Stimulated activated CD4-positive, alpha-beta T cell treated with anti-CD3 and anti-CD28 coated beads, TNF-alpha, amount 100 ng/mL, for 48 hours (primary cell): ENCODE data around the gene MIPOL1.
"Not testable (repeated sequence)": the region's sequence is repeated elsewhere in the genome, so short reads cannot be mapped to it uniquely, and the experiment has no call there.

Experiments
- DNase-seq, 3 donors: peaks; one replicate each; pipeline ENCODE4 v3.0.0-alpha.2; 2020; ENCODE audit warnings: low read depth in 3 of 3

The MIPOL1 gene

GRCh38 chr14:37232907-37233481, 35.3 kb downstream of the MIPOL1 start:
- DNase-seq, result no peak

GRCh38 chr14:37234222-37234621, 36.5 kb downstream of the MIPOL1 start:
- no peak for DNase-seq

- not testable (repeated sequence) for DNase-seq
Measured at GRCh38 chr14:37236044-37236443, 38.3 kb downstream of the MIPOL1 start.

GRCh38 chr14:37237094-37237493, 39.4 kb downstream of the MIPOL1 start:
- no peak for DNase-seq

GRCh38 chr14:37237735-37238200, 40.0 kb downstream of the MIPOL1 start:
- DNase-seq, result no peak

GRCh38 chr14:37241198-37241597, 43.5 kb downstream of the MIPOL1 start:
- DNase-seq, result no peak

- DNase-seq, result no peak
Measured at GRCh38 chr14:37246427-37246829, 48.7 kb downstream of the MIPOL1 start.

GRCh38 chr14:37247791-37248461, 50.2 kb downstream of the MIPOL1 start:
- no peak for DNase-seq

- DNase-seq, result no peak
Measured at GRCh38 chr14:37251775-37252174, 54.0 kb downstream of the MIPOL1 start.

GRCh38 chr14:37252434-37252833, 54.7 kb downstream of the MIPOL1 start:
- no peak for DNase-seq

- DNase-seq, result no peak
Measured at GRCh38 chr14:37253905-37254304, 56.2 kb downstream of the MIPOL1 start.

- DNase-seq, result no peak
Measured at GRCh38 chr14:37254411-37254947, 56.7 kb downstream of the MIPOL1 start.

GRCh38 chr14:37257501-37258070, 59.8 kb downstream of the MIPOL1 start:
- no peak for DNase-seq

GRCh38 chr14:37262649-37263048, 64.9 kb downstream of the MIPOL1 start:
- DNase-seq, result no peak

GRCh38 chr14:37263656-37264236, 66.0 kb downstream of the MIPOL1 start:
- DNase-seq, result no peak

- no peak for DNase-seq
Measured at GRCh38 chr14:37268788-37269187, 71.1 kb downstream of the MIPOL1 start.

- no peak for DNase-seq
Measured at GRCh38 chr14:37270629-37271028, 72.9 kb downstream of the MIPOL1 start.

GRCh38 chr14:37272569-37272968, 74.8 kb downstream of the MIPOL1 start:
- no peak for DNase-seq

- DNase-seq, result no peak
Measured at GRCh38 chr14:37274652-37275051, 76.9 kb downstream of the MIPOL1 start.

- no peak for DNase-seq
Measured at GRCh38 chr14:37275963-37276362, 78.2 kb downstream of the MIPOL1 start.

- DNase-seq, result no peak
Measured at GRCh38 chr14:37278636-37279538, 81.2 kb downstream of the MIPOL1 start.

- DNase-seq, result no peak
Measured at GRCh38 chr14:37279818-37280217, 82.1 kb downstream of the MIPOL1 start.
